Measurements from ENCODE around the gene SHISA6.

The SHISA6 gene

GRCh38 chr17:11589716-11590115 is 348.7 kb downstream of the SHISA6 start:
- Histone ChIP-seq H2AFZ (ENCODE audit: low read depth) (no peak overlapping the region), H3K27me3 (ENCODE audit: insufficient read depth, low read depth) (no peaks in the 10 kb centered on the region), H3K4me2 (no peak overlapping the region), H3K4me3 (IDR thresholded peaks at IDR 0.05; ENCODE audit: insufficient read depth, low read depth, low read length) (no peak overlapping the region), H3K79me2 (ENCODE audit: insufficient read depth, low read depth) (no peaks in the 10 kb centered on the region), H4K20me1 (ENCODE audit: insufficient read depth) (no peaks in the 10 kb centered on the region), H3K36me3 (ENCODE audit: insufficient read depth) (no peaks in the 10 kb centered on the region), H3K9ac (no peak overlapping the region), H3K27ac (no peak overlapping the region), H3K4me1 (ENCODE audit: low read depth, poor library complexity, severe bottlenecking) (no peaks in the 10 kb centered on the region)
- no peak for TF ChIP-seq CTCF (conservative IDR thresholded peaks at IDR 0.05; ENCODE audit: low read depth, low read length)

- H2AFZ ChIP-seq (ENCODE audit: low read depth): no peak within 1 kb of the TSS
- no peak within 1 kb of the TSS for H3K4me2 ChIP-seq
- no peaks in the 10 kb centered on the region for H3K4me1 ChIP-seq (ENCODE audit: low read depth, poor library complexity, severe bottlenecking)
- H3K36me3 ChIP-seq (ENCODE audit: insufficient read depth): no peaks in the 10 kb centered on the region
- H3K27ac ChIP-seq: no peak within 1 kb of the TSS
- H3K4me3 ChIP-seq (IDR thresholded peaks at IDR 0.05; ENCODE audit: insufficient read depth, low read depth, low read length): no peak within 1 kb of the TSS
- H3K9ac ChIP-seq: no peak within 1 kb of the TSS
- no peaks in the 10 kb centered on the region for H3K79me2 ChIP-seq (ENCODE audit: insufficient read depth, low read depth)
- no peak for TF ChIP-seq CTCF (conservative IDR thresholded peaks at IDR 0.05; ENCODE audit: low read depth, low read length)
- H4K20me1 ChIP-seq (ENCODE audit: insufficient read depth): no peaks in the 10 kb centered on the region
- H3K27me3 ChIP-seq (ENCODE audit: insufficient read depth, low read depth): no peaks in the 10 kb centered on the region
These were observed 357.5 kb downstream of the SHISA6 start, which contains the start of gene DNAH9 for GRCh38 chr17:11598274-11599221. Gene DNAH9 (plus strand): TSS chr17:11598470. CDS start chr17:11598499, 29 bp downstream.

- Histone ChIP-seq H3K4me1 (ENCODE audit: low read depth, poor library complexity, severe bottlenecking) (no peaks in the 10 kb centered on the region), H3K36me3 (ENCODE audit: insufficient read depth) (no peaks in the 10 kb centered on the region), H3K79me2 (ENCODE audit: insufficient read depth, low read depth) (no peaks in the 10 kb centered on the region), H3K4me3 (IDR thresholded peaks at IDR 0.05; ENCODE audit: insufficient read depth, low read depth, low read length) (no peak overlapping the region), H4K20me1 (ENCODE audit: insufficient read depth) (no peaks in the 10 kb centered on the region), H3K9ac (no peak overlapping the region), H3K27me3 (ENCODE audit: insufficient read depth, low read depth) (no peaks in the 10 kb centered on the region), H2AFZ (ENCODE audit: low read depth) (no peak overlapping the region), H3K27ac (no peak overlapping the region), H3K4me2 (no peak overlapping the region)
- no peak for TF ChIP-seq CTCF (conservative IDR thresholded peaks at IDR 0.05; ENCODE audit: low read depth, low read length)
These were observed 360.6 kb downstream of the SHISA6 start for GRCh38 chr17:11601661-11602060.

GRCh38 chr17:11608396-11608795 is 367.4 kb downstream of the SHISA6 start:
- no peak overlapping the region for H3K4me3 ChIP-seq (IDR thresholded peaks at IDR 0.05; ENCODE audit: insufficient read depth, low read depth, low read length)
- H2AFZ ChIP-seq (ENCODE audit: low read depth): no peak overlapping the region
- H3K36me3 ChIP-seq (ENCODE audit: insufficient read depth): no peaks in the 10 kb centered on the region
- no peaks in the 10 kb centered on the region for H4K20me1 ChIP-seq (ENCODE audit: insufficient read depth)
- no peaks in the 10 kb centered on the region for H3K79me2 ChIP-seq (ENCODE audit: insufficient read depth, low read depth)
- no peak overlapping the region for H3K27ac ChIP-seq
- no peak overlapping the region for H3K4me2 ChIP-seq
- no peaks in the 10 kb centered on the region for H3K4me1 ChIP-seq (ENCODE audit: low read depth, poor library complexity, severe bottlenecking)
- TF ChIP-seq CTCF (conservative IDR thresholded peaks at IDR 0.05; ENCODE audit: low read depth, low read length): no peak
- no peaks in the 10 kb centered on the region for H3K27me3 ChIP-seq (ENCODE audit: insufficient read depth, low read depth)
- no peak overlapping the region for H3K9ac ChIP-seq
